Ishikawa (cell line): ENCODE data around the gene TMEM53.

Source experiments
- CEBPB ChIP-seq: IDR thresholded peaks from 2 replicates; pipeline ENCODE4 v1.6.1; 2012
- CREB1 ChIP-seq: IDR thresholded peaks from 2 replicates; pipeline ENCODE4 v1.6.1; 2012; ENCODE audit warnings: low read depth
- EP300 ChIP-seq: IDR thresholded peaks from 2 replicates; pipeline ENCODE4 v1.6.1; 2012; ENCODE audit warnings: borderline replicate concordance
- TAF1 ChIP-seq: IDR thresholded peaks from 2 replicates; pipeline ENCODE4 v1.6.1; 2012; ENCODE audit warnings: low read depth, mild to moderate bottlenecking
- YY1 ChIP-seq: IDR thresholded peaks from 2 replicates; pipeline ENCODE4 v1.6.1; 2012; ENCODE audit warnings: low read depth
- TF ChIP-seq, protein P1 (sequence below): IDR thresholded peaks from 2 replicates; pipeline ENCODE4 v1.6.1; 2012; ENCODE audit warnings: low read depth, mild to moderate bottlenecking
- TF ChIP-seq, protein P2 (sequence below): IDR thresholded peaks from 2 replicates; pipeline ENCODE4 v1.6.1; 2012
- TF ChIP-seq, protein P3 (sequence below): IDR thresholded peaks from 2 replicates; pipeline ENCODE4 v1.6.1; 2012

- TF ChIP-seq CREB1 = no peak
- no peak for TF ChIP-seq YY1
- TF ChIP-seq, protein P1, sequence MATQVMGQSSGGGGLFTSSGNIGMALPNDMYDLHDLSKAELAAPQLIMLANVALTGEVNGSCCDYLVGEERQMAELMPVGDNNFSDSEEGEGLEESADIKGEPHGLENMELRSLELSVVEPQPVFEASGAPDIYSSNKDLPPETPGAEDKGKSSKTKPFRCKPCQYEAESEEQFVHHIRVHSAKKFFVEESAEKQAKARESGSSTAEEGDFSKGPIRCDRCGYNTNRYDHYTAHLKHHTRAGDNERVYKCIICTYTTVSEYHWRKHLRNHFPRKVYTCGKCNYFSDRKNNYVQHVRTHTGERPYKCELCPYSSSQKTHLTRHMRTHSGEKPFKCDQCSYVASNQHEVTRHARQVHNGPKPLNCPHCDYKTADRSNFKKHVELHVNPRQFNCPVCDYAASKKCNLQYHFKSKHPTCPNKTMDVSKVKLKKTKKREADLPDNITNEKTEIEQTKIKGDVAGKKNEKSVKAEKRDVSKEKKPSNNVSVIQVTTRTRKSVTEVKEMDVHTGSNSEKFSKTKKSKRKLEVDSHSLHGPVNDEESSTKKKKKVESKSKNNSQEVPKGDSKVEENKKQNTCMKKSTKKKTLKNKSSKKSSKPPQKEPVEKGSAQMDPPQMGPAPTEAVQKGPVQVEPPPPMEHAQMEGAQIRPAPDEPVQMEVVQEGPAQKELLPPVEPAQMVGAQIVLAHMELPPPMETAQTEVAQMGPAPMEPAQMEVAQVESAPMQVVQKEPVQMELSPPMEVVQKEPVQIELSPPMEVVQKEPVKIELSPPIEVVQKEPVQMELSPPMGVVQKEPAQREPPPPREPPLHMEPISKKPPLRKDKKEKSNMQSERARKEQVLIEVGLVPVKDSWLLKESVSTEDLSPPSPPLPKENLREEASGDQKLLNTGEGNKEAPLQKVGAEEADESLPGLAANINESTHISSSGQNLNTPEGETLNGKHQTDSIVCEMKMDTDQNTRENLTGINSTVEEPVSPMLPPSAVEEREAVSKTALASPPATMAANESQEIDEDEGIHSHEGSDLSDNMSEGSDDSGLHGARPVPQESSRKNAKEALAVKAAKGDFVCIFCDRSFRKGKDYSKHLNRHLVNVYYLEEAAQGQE = no peak
- TF ChIP-seq, protein P2, sequence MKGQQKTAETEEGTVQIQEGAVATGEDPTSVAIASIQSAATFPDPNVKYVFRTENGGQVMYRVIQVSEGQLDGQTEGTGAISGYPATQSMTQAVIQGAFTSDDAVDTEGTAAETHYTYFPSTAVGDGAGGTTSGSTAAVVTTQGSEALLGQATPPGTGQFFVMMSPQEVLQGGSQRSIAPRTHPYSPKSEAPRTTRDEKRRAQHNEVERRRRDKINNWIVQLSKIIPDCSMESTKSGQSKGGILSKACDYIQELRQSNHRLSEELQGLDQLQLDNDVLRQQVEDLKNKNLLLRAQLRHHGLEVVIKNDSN = no peak
- TF ChIP-seq, protein P3, sequence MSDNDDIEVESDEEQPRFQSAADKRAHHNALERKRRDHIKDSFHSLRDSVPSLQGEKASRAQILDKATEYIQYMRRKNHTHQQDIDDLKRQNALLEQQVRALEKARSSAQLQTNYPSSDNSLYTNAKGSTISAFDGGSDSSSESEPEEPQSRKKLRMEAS = no peak
- TF ChIP-seq TAF1 = no peak
- no peak for TF ChIP-seq EP300
- no peak for TF ChIP-seq CEBPB
Observed at GRCh38 chr1:44621841-44622286, 52.4 kb downstream of the TMEM53 start.
